Neural progenitor cell (in vitro differentiated cells): ENCODE measurements around the gene PARD3B. TPM values are rescaled to one million over a fixed set of nuclear protein-coding genes. Genes with fewer than 3 reads are reported as not detected.

Experiments used
- DNase-seq: peaks from one replicate; pipeline ENCODE4 v3.0.0-alpha.2; 2016; ENCODE audit warnings: low spot score
- H2AFZ ChIP-seq: fragments of 200-600 bp; sonication (generic); replicated peaks from 2 replicates; pipeline ENCODE4 v1.6.1; 2016; ENCODE audit warnings: antibody characterized with exemption
- H3F3A ChIP-seq: fragments of 200-600 bp; sonication (generic); 2 replicates; pipeline ENCODE4 v1.6.1; 2016; ENCODE audit warnings: antibody characterized with exemption, low read depth
- H3K27ac ChIP-seq: fragments of 200-600 bp; sonication (generic); 2 replicates; pipeline ENCODE4 v1.5.1; 2016; ENCODE audit warnings: mild to moderate bottlenecking
- H3K27me3 ChIP-seq: fragments of 200-600 bp; sonication (generic); 2 replicates; pipeline ENCODE4 v1.6.1; 2016; ENCODE audit warnings: mild to moderate bottlenecking, moderate library complexity
- H3K36me3 ChIP-seq: fragments of 200-600 bp; sonication (generic); 2 replicates; pipeline ENCODE4 v1.5.1; 2016
- H3K4me1 ChIP-seq: fragments of 200-600 bp; sonication (generic); 2 replicates; pipeline ENCODE4 v1.6.1; 2016; ENCODE audit warnings: mixed run types
- H3K4me2 ChIP-seq: fragments of 200-600 bp; sonication (generic); 2 replicates; pipeline ENCODE4 v1.6.1; 2016
- H3K4me3 ChIP-seq: fragments of 200-600 bp; sonication (generic); 2 replicates; pipeline ENCODE4 v1.5.1; 2016
- H3K79me2 ChIP-seq: fragments of 200-600 bp; sonication (generic); 2 replicates; pipeline ENCODE4 v1.6.1; 2016; ENCODE audit warnings: low read depth
- H3K9ac ChIP-seq: fragments of 200-600 bp; sonication (generic); 2 replicates; pipeline ENCODE4 v1.6.1; 2016
- H3K9me3 ChIP-seq: fragments of 200-600 bp; sonication (generic); 2 replicates; pipeline ENCODE4 v1.5.1; 2016; ENCODE audit warnings: low read depth
- H4K20me1 ChIP-seq: fragments of 200-600 bp; sonication (generic); 2 replicates; pipeline ENCODE4 v1.6.1; 2016; ENCODE audit warnings: low read depth
- H3K27ac Mint-ChIP-seq: 3 replicates; pipeline ENCODE4 v1.8.0; 2021; ENCODE audit warnings: mixed read lengths
- H3K27me3 Mint-ChIP-seq: 2 replicates; pipeline ENCODE4 v1.8.0; 2022; ENCODE audit warnings: low read depth, mild to moderate bottlenecking, inconsistent platforms, moderate library complexity, mixed read lengths; ENCODE audit not compliant: insufficient read depth
- H3K36me3 Mint-ChIP-seq: 3 replicates; pipeline ENCODE4 v1.8.0; 2021; ENCODE audit warnings: mixed read lengths
- H3K4me1 Mint-ChIP-seq: 3 replicates; pipeline ENCODE4 v1.8.0; 2021; ENCODE audit warnings: mixed read lengths
- H3K4me3 Mint-ChIP-seq: 3 replicates; pipeline ENCODE4 v1.8.0; 2021; ENCODE audit warnings: mild to moderate bottlenecking, moderate library complexity, mixed read lengths
- H3K9me3 Mint-ChIP-seq: 3 replicates; pipeline ENCODE4 v1.8.0; 2020; ENCODE audit warnings: mixed read lengths
- EZH2 ChIP-seq: fragments of 200-600 bp; sonication (generic); IDR thresholded peaks from 2 replicates; pipeline ENCODE4 v1.6.1; 2017; ENCODE audit warnings: antibody characterized with exemption, mild to moderate bottlenecking, moderate library complexity
- EZH2phosphoT487 ChIP-seq: fragments of 200-600 bp; sonication (generic); IDR thresholded peaks from 2 replicates; pipeline ENCODE4 v1.6.1; 2017; ENCODE audit warnings: antibody characterized with exemption
- total RNA-seq: library from RNA; depleted of rRNA; stranded (reverse); fragments of >200 nt; gene quantifications from 2 replicates; pipeline ENCODE4 v1.2.3, GENCODE V29; 2015; ENCODE audit warnings: low replicate concordance
- TF ChIP-seq, protein P1 (sequence below): fragments of 200-600 bp; sonication (generic); IDR thresholded peaks from 2 replicates; pipeline ENCODE4 v1.5.1; 2017; ENCODE audit warnings: antibody characterized with exemption, mild to moderate bottlenecking

PARD3B gene
- total RNA-seq, 1 donor from 2014 or later: 8.4 TPM

GRCh38 chr2:205462681-205463345 lies 917.5 kb downstream of the PARD3B start:
- H3K79me2 ChIP-seq: no peaks in the 10 kb centered on the region
- Mint-ChIP-seq H3K4me3 (no peak overlapping the region), H3K27me3 (peaks cover 3% of the 10 kb centered on the region), H3K36me3 (no peaks in the 10 kb centered on the region), H3K9me3 (no peaks in the 10 kb centered on the region), H3K27ac (no peak overlapping the region), H3K4me1 (peaks cover 19% of the 10 kb centered on the region)
- H3K9ac ChIP-seq: no peak overlapping the region
- no peaks in the 10 kb centered on the region for H3K36me3 ChIP-seq
- no peaks in the 10 kb centered on the region for H4K20me1 ChIP-seq
- H3K4me3 ChIP-seq: no peak overlapping the region
- H2AFZ ChIP-seq: no peak overlapping the region
- no peak overlapping the region for H3K27ac ChIP-seq
- DNase-seq: no peak
- H3F3A ChIP-seq: peaks cover 22% of the 10 kb centered on the region
- H3K9me3 ChIP-seq: no peaks in the 10 kb centered on the region
- no peak overlapping the region for H3K4me2 ChIP-seq
- H3K27me3 ChIP-seq: no peaks in the 10 kb centered on the region
- peaks cover 33% of the 10 kb centered on the region for H3K4me1 ChIP-seq
- no peak for TF ChIP-seq EZH2phosphoT487
- TF ChIP-seq, protein P1, sequence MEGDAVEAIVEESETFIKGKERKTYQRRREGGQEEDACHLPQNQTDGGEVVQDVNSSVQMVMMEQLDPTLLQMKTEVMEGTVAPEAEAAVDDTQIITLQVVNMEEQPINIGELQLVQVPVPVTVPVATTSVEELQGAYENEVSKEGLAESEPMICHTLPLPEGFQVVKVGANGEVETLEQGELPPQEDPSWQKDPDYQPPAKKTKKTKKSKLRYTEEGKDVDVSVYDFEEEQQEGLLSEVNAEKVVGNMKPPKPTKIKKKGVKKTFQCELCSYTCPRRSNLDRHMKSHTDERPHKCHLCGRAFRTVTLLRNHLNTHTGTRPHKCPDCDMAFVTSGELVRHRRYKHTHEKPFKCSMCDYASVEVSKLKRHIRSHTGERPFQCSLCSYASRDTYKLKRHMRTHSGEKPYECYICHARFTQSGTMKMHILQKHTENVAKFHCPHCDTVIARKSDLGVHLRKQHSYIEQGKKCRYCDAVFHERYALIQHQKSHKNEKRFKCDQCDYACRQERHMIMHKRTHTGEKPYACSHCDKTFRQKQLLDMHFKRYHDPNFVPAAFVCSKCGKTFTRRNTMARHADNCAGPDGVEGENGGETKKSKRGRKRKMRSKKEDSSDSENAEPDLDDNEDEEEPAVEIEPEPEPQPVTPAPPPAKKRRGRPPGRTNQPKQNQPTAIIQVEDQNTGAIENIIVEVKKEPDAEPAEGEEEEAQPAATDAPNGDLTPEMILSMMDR: no peak
- TF ChIP-seq EZH2: no peak

- Histone ChIP-seq H4K20me1 (no peaks in the 10 kb centered on the region), H3K4me1 (peaks cover 33% of the 10 kb centered on the region), H3K79me2 (no peaks in the 10 kb centered on the region), H3K4me3 (no peak overlapping the region), H3K27me3 (no peaks in the 10 kb centered on the region), H3K4me2 (peak overlapping the region; percentile 37), H3K9me3 (no peaks in the 10 kb centered on the region), H3K27ac (no peak overlapping the region), H3K9ac (no peak overlapping the region), H2AFZ (no peak overlapping the region), H3K36me3 (no peaks in the 10 kb centered on the region), H3F3A (peaks cover 22% of the 10 kb centered on the region)
- TF ChIP-seq, protein P1: no peak
- TF ChIP-seq EZH2 (no peak), EZH2phosphoT487 (no peak)
- Mint-ChIP-seq H3K27me3 (peaks cover 3% of the 10 kb centered on the region), H3K4me1 (peaks cover 19% of the 10 kb centered on the region), H3K36me3 (no peaks in the 10 kb centered on the region), H3K27ac (no peak overlapping the region), H3K9me3 (no peaks in the 10 kb centered on the region), H3K4me3 (no peak overlapping the region)
- DNase-seq: peak; percentile 40
Observed at GRCh38 chr2:205463466-205464025, 918.3 kb downstream of the PARD3B start.

GRCh38 chr2:205464681-205465080 lies 919.4 kb downstream of the PARD3B start:
- H3K9ac ChIP-seq: no peak overlapping the region
- TF ChIP-seq EZH2phosphoT487 (no peak), EZH2 (no peak)
- TF ChIP-seq, protein P1: no peak
- peak overlapping the region; percentile 37 for H3K4me2 ChIP-seq
- no peak overlapping the region for H3K4me3 Mint-ChIP-seq
- H2AFZ ChIP-seq: no peak overlapping the region
- peak; percentile 59 for DNase-seq
- H3K9me3 Mint-ChIP-seq: no peaks in the 10 kb centered on the region
- H4K20me1 ChIP-seq: no peaks in the 10 kb centered on the region
- peaks cover 33% of the 10 kb centered on the region for H3K4me1 ChIP-seq
- peaks cover 2% of the 10 kb centered on the region for H3K27me3 Mint-ChIP-seq
- no peaks in the 10 kb centered on the region for H3K79me2 ChIP-seq
- H3K4me1 Mint-ChIP-seq: peaks cover 19% of the 10 kb centered on the region
- no peak overlapping the region for H3K27ac ChIP-seq
- no peak overlapping the region for H3K27ac Mint-ChIP-seq
- H3K9me3 ChIP-seq: no peaks in the 10 kb centered on the region
- H3K36me3 Mint-ChIP-seq: no peaks in the 10 kb centered on the region
- H3K36me3 ChIP-seq: no peaks in the 10 kb centered on the region
- H3K4me3 ChIP-seq: no peak overlapping the region
- no peaks in the 10 kb centered on the region for H3K27me3 ChIP-seq
- H3F3A ChIP-seq: peaks cover 22% of the 10 kb centered on the region
